ENCODE results near the gene ATP1A4. TPM values are rescaled to one million over a fixed set of nuclear protein-coding genes. Genes with fewer than 3 reads are reported as not detected.

Gene ATP1A4
- total RNA-seq, 1 experiment from 2014 or later = not detected

- ChIA-PET CTCF (no interaction called here), POLR2A (no interaction called here)
- intact Hi-C loops (cut with micrococcal nuclease; ENCODE audit: unreplicated experiment) (no loop called here), in situ Hi-C loops (cut with HindIII; ENCODE audit: low pct_unique_long_range_greater_than_20kb, low sequenced_read_pairs) (no loop called here)
- H3K4me1 ChIP-seq (ENCODE audit: control insufficient read depth, insufficient read depth, low read length) = no peaks in the 10 kb centered on the region
- no peak overlapping the region for H3K27ac ChIP-seq (ENCODE audit: low read length)
- H3K9me3 ChIP-seq (ENCODE audit: control insufficient read depth, insufficient read depth, low read depth, low read length) = no peaks in the 10 kb centered on the region
- BruUV-seq (replicated peaks) = no TSS peak
- H3K36me3 ChIP-seq (ENCODE audit: control insufficient read depth, insufficient read depth, low read length) = no peaks in the 10 kb centered on the region
- H3K27me3 ChIP-seq (ENCODE audit: control insufficient read depth, insufficient read depth, low read length) = no peaks in the 10 kb centered on the region
- TF ChIP-seq TCF7L2 (IDR thresholded peaks at IDR 0.05; ENCODE audit: low read depth, low read length) (no peak), SIN3A (IDR thresholded peaks at IDR 0.05; ENCODE audit: borderline replicate concordance, insufficient read depth, low read depth, low read length) (no peak), POLR2AphosphoS5 (IDR thresholded peaks at IDR 0.05; ENCODE audit: low read depth, low read length) (no peak)
- TF ChIP-seq, protein P1, sequence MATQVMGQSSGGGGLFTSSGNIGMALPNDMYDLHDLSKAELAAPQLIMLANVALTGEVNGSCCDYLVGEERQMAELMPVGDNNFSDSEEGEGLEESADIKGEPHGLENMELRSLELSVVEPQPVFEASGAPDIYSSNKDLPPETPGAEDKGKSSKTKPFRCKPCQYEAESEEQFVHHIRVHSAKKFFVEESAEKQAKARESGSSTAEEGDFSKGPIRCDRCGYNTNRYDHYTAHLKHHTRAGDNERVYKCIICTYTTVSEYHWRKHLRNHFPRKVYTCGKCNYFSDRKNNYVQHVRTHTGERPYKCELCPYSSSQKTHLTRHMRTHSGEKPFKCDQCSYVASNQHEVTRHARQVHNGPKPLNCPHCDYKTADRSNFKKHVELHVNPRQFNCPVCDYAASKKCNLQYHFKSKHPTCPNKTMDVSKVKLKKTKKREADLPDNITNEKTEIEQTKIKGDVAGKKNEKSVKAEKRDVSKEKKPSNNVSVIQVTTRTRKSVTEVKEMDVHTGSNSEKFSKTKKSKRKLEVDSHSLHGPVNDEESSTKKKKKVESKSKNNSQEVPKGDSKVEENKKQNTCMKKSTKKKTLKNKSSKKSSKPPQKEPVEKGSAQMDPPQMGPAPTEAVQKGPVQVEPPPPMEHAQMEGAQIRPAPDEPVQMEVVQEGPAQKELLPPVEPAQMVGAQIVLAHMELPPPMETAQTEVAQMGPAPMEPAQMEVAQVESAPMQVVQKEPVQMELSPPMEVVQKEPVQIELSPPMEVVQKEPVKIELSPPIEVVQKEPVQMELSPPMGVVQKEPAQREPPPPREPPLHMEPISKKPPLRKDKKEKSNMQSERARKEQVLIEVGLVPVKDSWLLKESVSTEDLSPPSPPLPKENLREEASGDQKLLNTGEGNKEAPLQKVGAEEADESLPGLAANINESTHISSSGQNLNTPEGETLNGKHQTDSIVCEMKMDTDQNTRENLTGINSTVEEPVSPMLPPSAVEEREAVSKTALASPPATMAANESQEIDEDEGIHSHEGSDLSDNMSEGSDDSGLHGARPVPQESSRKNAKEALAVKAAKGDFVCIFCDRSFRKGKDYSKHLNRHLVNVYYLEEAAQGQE (IDR thresholded peaks at IDR 0.05; ENCODE audit: insufficient read depth in 1 of 2, low read depth in 2 of 2, low read length in 1 of 2) = no peak
- TF ChIP-seq, protein P2, sequence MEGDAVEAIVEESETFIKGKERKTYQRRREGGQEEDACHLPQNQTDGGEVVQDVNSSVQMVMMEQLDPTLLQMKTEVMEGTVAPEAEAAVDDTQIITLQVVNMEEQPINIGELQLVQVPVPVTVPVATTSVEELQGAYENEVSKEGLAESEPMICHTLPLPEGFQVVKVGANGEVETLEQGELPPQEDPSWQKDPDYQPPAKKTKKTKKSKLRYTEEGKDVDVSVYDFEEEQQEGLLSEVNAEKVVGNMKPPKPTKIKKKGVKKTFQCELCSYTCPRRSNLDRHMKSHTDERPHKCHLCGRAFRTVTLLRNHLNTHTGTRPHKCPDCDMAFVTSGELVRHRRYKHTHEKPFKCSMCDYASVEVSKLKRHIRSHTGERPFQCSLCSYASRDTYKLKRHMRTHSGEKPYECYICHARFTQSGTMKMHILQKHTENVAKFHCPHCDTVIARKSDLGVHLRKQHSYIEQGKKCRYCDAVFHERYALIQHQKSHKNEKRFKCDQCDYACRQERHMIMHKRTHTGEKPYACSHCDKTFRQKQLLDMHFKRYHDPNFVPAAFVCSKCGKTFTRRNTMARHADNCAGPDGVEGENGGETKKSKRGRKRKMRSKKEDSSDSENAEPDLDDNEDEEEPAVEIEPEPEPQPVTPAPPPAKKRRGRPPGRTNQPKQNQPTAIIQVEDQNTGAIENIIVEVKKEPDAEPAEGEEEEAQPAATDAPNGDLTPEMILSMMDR (IDR thresholded peaks at IDR 0.05) = no peak
- DNase-seq (ENCODE audit: low read depth, low spot score) (no peak), ATAC-seq (no peak)
- no peak overlapping the region for H3K4me3 ChIP-seq (ENCODE audit: low read depth in 2 of 2, low read length in 2 of 2)
Observed at GRCh38 chr1:160156361-160156760, 5.0 kb downstream of the ATP1A4 start.

GRCh38 chr1:160157174-160157573 lies 5.8 kb downstream of the ATP1A4 start:
- intact Hi-C loops (cut with micrococcal nuclease; ENCODE audit: unreplicated experiment) = no loop called here
- in situ Hi-C loops (cut with HindIII; ENCODE audit: low pct_unique_long_range_greater_than_20kb, low sequenced_read_pairs) = no loop called here
- CTCF ChIA-PET = no interaction called here
- TF ChIP-seq TCF7L2 (IDR thresholded peaks at IDR 0.05; ENCODE audit: low read depth, low read length) = no peak
- ATAC-seq (no peak), DNase-seq (ENCODE audit: low read depth, low spot score) (no peak)
- POLR2A ChIA-PET = no interaction called here
- H3K27ac ChIP-seq (ENCODE audit: low read length) = no peak overlapping the region
- no peaks in the 10 kb centered on the region for H3K9me3 ChIP-seq (ENCODE audit: control insufficient read depth, insufficient read depth, low read depth, low read length)
- H3K4me1 ChIP-seq (ENCODE audit: control insufficient read depth, insufficient read depth, low read length) = no peaks in the 10 kb centered on the region
- H3K4me3 ChIP-seq (ENCODE audit: low read depth in 2 of 2, low read length in 2 of 2) = no peak overlapping the region
- H3K27me3 ChIP-seq (ENCODE audit: control insufficient read depth, insufficient read depth, low read length) = no peaks in the 10 kb centered on the region
- no peaks in the 10 kb centered on the region for H3K36me3 ChIP-seq (ENCODE audit: control insufficient read depth, insufficient read depth, low read length)
- no TSS peak for BruUV-seq (replicated peaks)

- H3K4me1 ChIP-seq (ENCODE audit: control insufficient read depth, insufficient read depth, low read length) = no peaks in the 10 kb centered on the region
- in situ Hi-C loops (cut with HindIII; ENCODE audit: low pct_unique_long_range_greater_than_20kb, low sequenced_read_pairs) = no loop called here
- ChIA-PET CTCF (no interaction called here), POLR2A (no interaction called here)
- no peak for ATAC-seq
- DNase-seq (ENCODE audit: low read depth, low spot score) = no peak
- intact Hi-C loops (cut with micrococcal nuclease; ENCODE audit: unreplicated experiment) = no loop called here
- no peaks in the 10 kb centered on the region for H3K36me3 ChIP-seq (ENCODE audit: control insufficient read depth, insufficient read depth, low read length)
- H3K27me3 ChIP-seq (ENCODE audit: control insufficient read depth, insufficient read depth, low read length) = no peaks in the 10 kb centered on the region
- H3K27ac ChIP-seq (ENCODE audit: low read length) = no peak overlapping the region
- TF ChIP-seq SIN3A (IDR thresholded peaks at IDR 0.05; ENCODE audit: borderline replicate concordance, insufficient read depth, low read depth, low read length) (no peak), POLR2AphosphoS5 (IDR thresholded peaks at IDR 0.05; ENCODE audit: low read depth, low read length) (no peak), TCF7L2 (IDR thresholded peaks at IDR 0.05; ENCODE audit: low read depth, low read length) (no peak)
- TF ChIP-seq, protein P1 (IDR thresholded peaks at IDR 0.05; ENCODE audit: insufficient read depth in 1 of 2, low read depth in 2 of 2, low read length in 1 of 2) = no peak
- TF ChIP-seq, protein P2 (IDR thresholded peaks at IDR 0.05) = no peak
- BruUV-seq (replicated peaks) = no TSS peak
- no peak overlapping the region for H3K4me3 ChIP-seq (ENCODE audit: low read depth in 2 of 2, low read length in 2 of 2)
- no peaks in the 10 kb centered on the region for H3K9me3 ChIP-seq (ENCODE audit: control insufficient read depth, insufficient read depth, low read depth, low read length)
Observed at GRCh38 chr1:160158031-160158430, 6.6 kb downstream of the ATP1A4 start.

All from Panc1 (cell line).